Ectodermal cell (in vitro differentiated cells): ENCODE data around the gene RPTOR.

Source experiments
- H3K27ac ChIP-seq: 2 replicates; pipeline ENCODE4 v1.7.0; 2013; ENCODE audit warnings: mild to moderate bottlenecking, low read depth, low read length; ENCODE audit not compliant: insufficient read depth, poor library complexity, severe bottlenecking
- H3K27me3 ChIP-seq: 2 replicates; pipeline ENCODE4 v1.7.0; 2013; ENCODE audit warnings: mild to moderate bottlenecking, low read length; ENCODE audit not compliant: insufficient read depth, control insufficient read depth, poor library complexity, severe bottlenecking
- H3K36me3 ChIP-seq: one replicate; pipeline ENCODE4 v1.7.0; 2013; ENCODE audit warnings: low read length; ENCODE audit not compliant: control insufficient read depth, insufficient read depth
- H3K4me1 ChIP-seq: one replicate; pipeline ENCODE4 v1.7.0; 2013; ENCODE audit warnings: low read length; ENCODE audit not compliant: control insufficient read depth, insufficient read depth
- H3K4me3 ChIP-seq: 2 replicates; pipeline ENCODE4 v1.7.0; 2013; ENCODE audit warnings: low read depth, low read length, control low read depth; ENCODE audit not compliant: insufficient read depth
- H3K9me3 ChIP-seq: 2 replicates; pipeline ENCODE4 v1.7.0; 2013; ENCODE audit warnings: mild to moderate bottlenecking, low read length, moderate library complexity; ENCODE audit not compliant: control insufficient read depth
- WGBS, 2 experiments: methylation state at CpG; one replicate each; pipeline ENCODE4 v1.1.7; 2013; ENCODE audit warnings: missing lambda C conversion rate in 2 of 2; 5-methylcytosine and 5-hydroxymethylcytosine counted together

The RPTOR gene

GRCh38 chr17:80944326-80944725 lies 399.7 kb downstream of the RPTOR start:
- no peak overlapping the region for H3K4me3 ChIP-seq
- 95% methylated on average over 9 of the region's 9 CpGs for WGBS, 2 experiments
- no peaks in the 10 kb centered on the region for H3K27me3 ChIP-seq
- no peaks in the 10 kb centered on the region for H3K4me1 ChIP-seq
- no peak overlapping the region for H3K27ac ChIP-seq
- no peaks in the 10 kb centered on the region for H3K9me3 ChIP-seq
- H3K36me3 ChIP-seq: no peaks in the 10 kb centered on the region

- H3K4me1 ChIP-seq: no peaks in the 10 kb centered on the region
- H3K27me3 ChIP-seq: no peaks in the 10 kb centered on the region
- no peak overlapping the region for H3K4me3 ChIP-seq
- no peaks in the 10 kb centered on the region for H3K36me3 ChIP-seq
- H3K9me3 ChIP-seq: no peaks in the 10 kb centered on the region
- WGBS, 2 experiments: 94 to 96% methylated on average over 17 of the region's 17 CpGs
- no peak overlapping the region for H3K27ac ChIP-seq
Observed at GRCh38 chr17:80945736-80946135, 401.1 kb downstream of the RPTOR start.

DNA sequence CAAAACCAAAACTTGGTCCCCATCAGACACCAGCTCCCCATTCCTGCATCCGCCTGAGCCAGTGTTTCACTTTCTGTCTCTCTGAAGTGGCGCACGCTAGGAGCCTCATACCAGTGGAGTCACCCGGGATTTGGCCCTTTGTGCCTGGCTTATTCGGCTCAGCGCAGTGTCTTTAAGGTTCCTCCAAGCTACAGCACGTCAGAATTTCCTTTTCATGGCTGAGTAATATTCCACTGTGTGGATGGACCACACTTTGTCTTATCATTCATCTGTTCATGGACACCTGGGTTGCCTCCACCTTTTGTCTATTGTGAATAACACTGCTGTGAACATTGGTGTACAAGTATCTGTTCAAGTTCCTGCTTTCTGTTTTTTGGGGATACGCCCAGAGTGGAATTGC lies 401.8 kb downstream of the RPTOR start:
- 96 to 97% methylated on average over 8 of the region's 8 CpGs for WGBS, 2 experiments
- Histone ChIP-seq H3K4me3 (no peak overlapping the region), H3K4me1 (no peaks in the 10 kb centered on the region), H3K9me3 (no peaks in the 10 kb centered on the region), H3K36me3 (no peaks in the 10 kb centered on the region), H3K27ac (no peak overlapping the region), H3K27me3 (no peaks in the 10 kb centered on the region)

- Histone ChIP-seq H3K27me3 (no peaks in the 10 kb centered on the region), H3K36me3 (no peaks in the 10 kb centered on the region), H3K4me1 (no peaks in the 10 kb centered on the region), H3K9me3 (no peaks in the 10 kb centered on the region), H3K4me3 (no peak overlapping the region), H3K27ac (no peak overlapping the region)
- 90 to 91% methylated on average over 21 of the region's 21 CpGs for WGBS, 2 experiments
Observed at GRCh38 chr17:80947200-80947940, 402.7 kb downstream of the RPTOR start.

- WGBS, 2 experiments: 93% methylated on average over 48 of the region's 48 CpGs
- H3K27me3 ChIP-seq: no peaks in the 10 kb centered on the region
- H3K4me3 ChIP-seq: no peak overlapping the region
- no peaks in the 10 kb centered on the region for H3K9me3 ChIP-seq
- H3K36me3 ChIP-seq: no peaks in the 10 kb centered on the region
- no peaks in the 10 kb centered on the region for H3K4me1 ChIP-seq
- no peak overlapping the region for H3K27ac ChIP-seq
Observed at GRCh38 chr17:80948019-80948975, 403.7 kb downstream of the RPTOR start.

DNA sequence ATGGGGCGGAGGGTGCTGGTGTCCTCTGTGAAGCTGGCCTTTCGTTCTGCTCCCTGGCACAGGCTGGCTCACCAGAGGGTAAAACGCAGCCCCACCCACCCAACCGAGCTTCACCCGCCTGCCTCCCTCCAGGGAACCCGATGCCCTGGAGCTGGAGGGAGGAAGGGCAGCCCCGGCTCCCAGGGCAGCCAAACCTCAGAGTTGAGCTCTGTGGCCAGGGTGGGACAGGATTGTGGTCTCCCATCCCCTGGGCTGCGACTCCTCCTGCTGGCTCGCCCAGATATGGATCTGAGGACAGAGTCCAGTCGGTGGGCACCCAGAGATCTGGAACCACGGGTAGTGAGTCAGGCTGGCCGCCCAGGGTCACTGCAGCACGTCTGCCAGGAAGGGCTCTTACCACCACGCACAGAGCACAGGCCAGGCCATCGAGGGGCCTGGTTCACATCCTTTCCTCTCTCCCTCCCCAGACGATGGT lies 404.4 kb downstream of the RPTOR start:
- Histone ChIP-seq H3K36me3 (no peaks in the 10 kb centered on the region), H3K27me3 (no peaks in the 10 kb centered on the region), H3K27ac (no peak overlapping the region), H3K4me1 (no peaks in the 10 kb centered on the region), H3K9me3 (no peaks in the 10 kb centered on the region), H3K4me3 (no peak overlapping the region)
- 94% methylated on average over 16 of the region's 16 CpGs for WGBS, 2 experiments

DNA sequence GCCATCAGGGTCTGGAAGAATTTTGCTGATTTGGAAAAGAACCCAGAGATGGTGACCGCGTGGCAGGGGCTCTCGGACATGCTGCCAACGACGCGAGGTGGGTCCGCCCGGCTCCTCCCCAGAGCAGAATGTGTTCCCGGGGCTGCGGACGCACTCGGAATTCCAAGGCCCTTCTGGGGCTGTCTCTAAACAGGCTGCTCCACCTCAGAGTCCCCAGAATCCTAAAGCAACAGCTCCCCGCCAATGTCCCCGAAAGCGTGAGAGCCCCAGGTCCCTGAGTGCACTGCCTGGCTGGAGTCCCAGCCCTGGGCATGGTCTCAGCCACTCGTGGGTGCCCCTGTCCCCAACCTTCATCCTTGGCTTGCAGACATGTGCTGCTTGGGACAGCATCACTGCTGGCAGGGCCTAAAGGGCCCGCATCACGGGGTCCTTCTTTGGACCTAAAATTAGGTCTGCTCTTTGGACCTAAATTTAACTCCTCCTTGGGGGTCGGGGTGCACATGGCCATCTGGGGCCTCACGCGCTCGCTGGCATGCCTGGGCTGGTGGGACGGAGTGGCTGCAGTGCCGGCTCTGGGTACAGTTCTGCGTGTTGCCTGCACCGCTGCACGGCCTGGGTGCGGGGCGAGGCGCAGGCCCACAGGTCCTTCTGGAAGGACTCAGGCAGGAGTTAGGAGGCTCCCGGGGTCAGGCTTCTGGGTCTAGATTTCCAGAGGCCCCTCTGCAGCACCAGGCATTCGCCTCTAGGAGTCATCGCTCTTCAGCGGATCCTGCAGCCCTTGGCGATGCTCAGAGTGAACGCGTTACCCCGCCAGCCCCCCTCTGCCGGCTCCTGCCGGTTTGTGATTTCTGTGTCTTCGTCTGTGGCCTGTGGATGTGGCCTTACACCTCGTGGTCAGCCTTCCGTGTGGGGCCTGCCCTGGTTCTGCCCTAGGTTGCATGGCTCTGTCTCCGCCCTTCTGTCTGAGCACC lies 405.1 kb downstream of the RPTOR start:
- H3K4me1 ChIP-seq: no peaks in the 10 kb centered on the region
- no peaks in the 10 kb centered on the region for H3K9me3 ChIP-seq
- no peaks in the 10 kb centered on the region for H3K27me3 ChIP-seq
- WGBS, 2 experiments: 93% methylated on average over 44 of the region's 44 CpGs
- H3K27ac ChIP-seq: no peak overlapping the region
- no peak overlapping the region for H3K4me3 ChIP-seq
- H3K36me3 ChIP-seq: no peaks in the 10 kb centered on the region

- Histone ChIP-seq H3K4me3 (no peak overlapping the region), H3K27ac (no peak overlapping the region), H3K9me3 (no peaks in the 10 kb centered on the region), H3K27me3 (no peaks in the 10 kb centered on the region), H3K36me3 (no peaks in the 10 kb centered on the region), H3K4me1 (no peaks in the 10 kb centered on the region)
- WGBS, 2 experiments: 96% methylated on average over 17 of the region's 17 CpGs
Observed at GRCh38 chr17:80950466-80951120, 406.0 kb downstream of the RPTOR start.
